OCI-LY7 (cell line): ENCODE data around the gene GRID2.

Experiments
- EZH2phosphoT487 ChIP-seq: fragments of 200-600 bp; sonication (generic); IDR thresholded peaks from 2 replicates; pipeline ENCODE4 v1.6.1; 2018; ENCODE audit warnings: low read depth, borderline replicate concordance, mild to moderate bottlenecking, mixed run types, antibody characterized with exemption, low read length, moderate library complexity, mixed read lengths
- TF ChIP-seq, protein P1 (sequence below): fragments of 200-600 bp; sonication (generic); conservative IDR thresholded peaks from 2 replicates; pipeline ENCODE4 v1.5.1; 2014; ENCODE audit warnings: mild to moderate bottlenecking, antibody characterized with exemption, low read length, moderate library complexity, mixed read lengths

DNA sequence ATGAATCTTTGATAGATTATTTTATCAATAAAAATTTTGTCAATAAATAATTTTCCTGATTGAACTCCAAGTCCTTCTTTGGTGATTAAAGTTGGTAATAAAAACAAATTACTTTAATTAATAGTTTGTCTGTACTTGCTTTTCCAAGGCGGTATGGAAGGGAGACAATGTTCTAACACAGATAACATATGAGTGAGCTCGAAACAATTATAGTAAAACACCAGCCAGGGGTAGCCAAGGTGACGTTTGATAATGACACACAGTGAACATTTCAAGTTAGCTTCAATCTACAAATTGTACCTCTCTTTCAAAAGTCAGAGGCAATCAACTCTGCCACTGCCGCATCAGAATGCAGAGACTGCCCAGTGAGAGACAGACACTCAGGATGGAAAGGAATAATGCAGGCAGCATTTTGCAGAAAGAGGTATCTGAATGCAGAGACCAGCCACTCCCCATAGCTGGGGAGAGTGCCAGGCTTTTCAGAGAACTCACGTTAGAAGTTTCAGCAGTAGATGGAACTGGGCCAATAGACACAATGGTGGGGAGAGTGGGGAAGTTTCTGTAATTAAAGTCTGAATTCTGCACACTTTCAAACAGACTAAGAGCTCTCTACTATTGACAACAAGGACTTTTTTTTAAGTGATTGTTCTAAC, 1506.7 kb downstream of the GRID2 start:
- TF ChIP-seq, protein P1, sequence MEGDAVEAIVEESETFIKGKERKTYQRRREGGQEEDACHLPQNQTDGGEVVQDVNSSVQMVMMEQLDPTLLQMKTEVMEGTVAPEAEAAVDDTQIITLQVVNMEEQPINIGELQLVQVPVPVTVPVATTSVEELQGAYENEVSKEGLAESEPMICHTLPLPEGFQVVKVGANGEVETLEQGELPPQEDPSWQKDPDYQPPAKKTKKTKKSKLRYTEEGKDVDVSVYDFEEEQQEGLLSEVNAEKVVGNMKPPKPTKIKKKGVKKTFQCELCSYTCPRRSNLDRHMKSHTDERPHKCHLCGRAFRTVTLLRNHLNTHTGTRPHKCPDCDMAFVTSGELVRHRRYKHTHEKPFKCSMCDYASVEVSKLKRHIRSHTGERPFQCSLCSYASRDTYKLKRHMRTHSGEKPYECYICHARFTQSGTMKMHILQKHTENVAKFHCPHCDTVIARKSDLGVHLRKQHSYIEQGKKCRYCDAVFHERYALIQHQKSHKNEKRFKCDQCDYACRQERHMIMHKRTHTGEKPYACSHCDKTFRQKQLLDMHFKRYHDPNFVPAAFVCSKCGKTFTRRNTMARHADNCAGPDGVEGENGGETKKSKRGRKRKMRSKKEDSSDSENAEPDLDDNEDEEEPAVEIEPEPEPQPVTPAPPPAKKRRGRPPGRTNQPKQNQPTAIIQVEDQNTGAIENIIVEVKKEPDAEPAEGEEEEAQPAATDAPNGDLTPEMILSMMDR: no peak
- TF ChIP-seq EZH2phosphoT487: no peak
